ENCODE data around the gene EMP2. TPM values are rescaled to one million over a fixed set of nuclear protein-coding genes. Genes with fewer than 3 reads are reported as not detected.

EMP2 gene
- total and polyA plus RNA-seq, 2 donors, result 4.8 to 11.7 TPM

GRCh38 chr16:10552281-10552680, 28.1 kb downstream of the EMP2 start:
- DNase-seq (ENCODE audit: low read depth in 6 of 9, low spot score in 9 of 9), result no peak
- H3K4me1 ChIP-seq (ENCODE audit: control insufficient read depth in 2 of 2, insufficient read depth in 2 of 2, low read length in 2 of 2), result no peaks in the 10 kb centered on the region
- peaks cover 0 to 2% of the 10 kb centered on the region in 2 donors for H3K9me3 ChIP-seq (ENCODE audit: control insufficient read depth in 2 of 2, insufficient read depth in 1 of 2, low read length in 1 of 2)
- no peaks in the 10 kb centered on the region for H3K36me3 ChIP-seq (ENCODE audit: control insufficient read depth in 2 of 2, insufficient read depth in 2 of 2, low read length in 1 of 2)
- no peak overlapping the region for H3K27ac ChIP-seq (ENCODE audit: low read depth in 1 of 2, low read length in 1 of 2)
- no peaks in the 10 kb centered on the region for H3K27me3 ChIP-seq (ENCODE audit: control insufficient read depth in 2 of 2, insufficient read depth in 1 of 2, low read length in 1 of 2)
- 88% methylated on average over 2 of the region's 2 CpGs for WGBS
- no peak overlapping the region for H3K4me3 ChIP-seq (ENCODE audit: low read length in 2 of 2)

GRCh38 chr16:10551881-10552280, 28.5 kb downstream of the EMP2 start:
- H3K27me3 ChIP-seq (ENCODE audit: control insufficient read depth in 2 of 2, insufficient read depth in 1 of 2, low read length in 1 of 2), result no peaks in the 10 kb centered on the region
- peaks cover 0 to 2% of the 10 kb centered on the region in 2 donors for H3K9me3 ChIP-seq (ENCODE audit: control insufficient read depth in 2 of 2, insufficient read depth in 1 of 2, low read length in 1 of 2)
- 91% methylated on average over 2 of the region's 2 CpGs for WGBS
- H3K4me1 ChIP-seq (ENCODE audit: control insufficient read depth in 2 of 2, insufficient read depth in 2 of 2, low read length in 2 of 2), result no peaks in the 10 kb centered on the region
- H3K4me3 ChIP-seq (ENCODE audit: low read length in 2 of 2), result no peak overlapping the region
- no peak overlapping the region for H3K27ac ChIP-seq (ENCODE audit: low read depth in 1 of 2, low read length in 1 of 2)
- no peak for DNase-seq (ENCODE audit: low read depth in 6 of 9, low spot score in 9 of 9)
- no peaks in the 10 kb centered on the region for H3K36me3 ChIP-seq (ENCODE audit: control insufficient read depth in 2 of 2, insufficient read depth in 2 of 2, low read length in 1 of 2)

GRCh38 chr16:10548404-10548803, 32.0 kb downstream of the EMP2 start:
- 98% methylated on average over 1 of the region's 1 CpG for WGBS
- H3K36me3 ChIP-seq (ENCODE audit: control insufficient read depth in 2 of 2, insufficient read depth in 2 of 2, low read length in 1 of 2), result no peaks in the 10 kb centered on the region
- H3K9me3 ChIP-seq (ENCODE audit: control insufficient read depth in 2 of 2, insufficient read depth in 1 of 2, low read length in 1 of 2), result peaks cover 0 to 2% of the 10 kb centered on the region in 2 donors
- no peak for DNase-seq (ENCODE audit: low read depth in 6 of 9, low spot score in 9 of 9)
- no peaks in the 10 kb centered on the region for H3K27me3 ChIP-seq (ENCODE audit: control insufficient read depth in 2 of 2, insufficient read depth in 1 of 2, low read length in 1 of 2)
- no peak overlapping the region for H3K4me3 ChIP-seq (ENCODE audit: low read length in 2 of 2)
- no peaks in the 10 kb centered on the region for H3K4me1 ChIP-seq (ENCODE audit: control insufficient read depth in 2 of 2, insufficient read depth in 2 of 2, low read length in 2 of 2)
- H3K27ac ChIP-seq (ENCODE audit: low read depth in 1 of 2, low read length in 1 of 2), result no peak overlapping the region

- Histone ChIP-seq H3K27me3 (ENCODE audit: control insufficient read depth in 2 of 2, insufficient read depth in 1 of 2, low read length in 1 of 2) (no peaks in the 10 kb centered on the region), H3K4me1 (ENCODE audit: control insufficient read depth in 2 of 2, insufficient read depth in 2 of 2, low read length in 2 of 2) (no peaks in the 10 kb centered on the region), H3K36me3 (ENCODE audit: control insufficient read depth in 2 of 2, insufficient read depth in 2 of 2, low read length in 1 of 2) (no peaks in the 10 kb centered on the region), H3K27ac (ENCODE audit: low read depth in 1 of 2, low read length in 1 of 2) (no peak overlapping the region), H3K9me3 (ENCODE audit: control insufficient read depth in 2 of 2, insufficient read depth in 1 of 2, low read length in 1 of 2) (peaks cover 0 to 2% of the 10 kb centered on the region in 2 donors), H3K4me3 (ENCODE audit: low read length in 2 of 2) (no peak overlapping the region)
- DNase-seq (ENCODE audit: low read depth in 6 of 9, low spot score in 9 of 9), result no peak
- WGBS, result 97% methylated on average over 6 of the region's 6 CpGs
Measured at GRCh38 chr16:10547708-10548107, 32.7 kb downstream of the EMP2 start.

GRCh38 chr16:10543231-10543977, 37.0 kb downstream of the EMP2 start:
- Histone ChIP-seq H3K36me3 (ENCODE audit: control insufficient read depth in 2 of 2, insufficient read depth in 2 of 2, low read length in 1 of 2) (no peaks in the 10 kb centered on the region), H3K27me3 (ENCODE audit: control insufficient read depth in 2 of 2, insufficient read depth in 1 of 2, low read length in 1 of 2) (no peaks in the 10 kb centered on the region), H3K9me3 (ENCODE audit: control insufficient read depth in 2 of 2, insufficient read depth in 1 of 2, low read length in 1 of 2) (no peaks in the 10 kb centered on the region), H3K4me3 (ENCODE audit: low read length in 2 of 2) (no peak overlapping the region), H3K4me1 (ENCODE audit: control insufficient read depth in 2 of 2, insufficient read depth in 2 of 2, low read length in 2 of 2) (no peaks in the 10 kb centered on the region), H3K27ac (ENCODE audit: low read depth in 1 of 2, low read length in 1 of 2) (no peak overlapping the region)
- 94% methylated on average over 16 of the region's 16 CpGs for WGBS
- no peak for DNase-seq (ENCODE audit: low read depth in 6 of 9, low spot score in 9 of 9)

- no peaks in the 10 kb centered on the region for H3K9me3 ChIP-seq (ENCODE audit: control insufficient read depth in 2 of 2, insufficient read depth in 1 of 2, low read length in 1 of 2)
- no peak overlapping the region for H3K4me3 ChIP-seq (ENCODE audit: low read length in 2 of 2)
- H3K27ac ChIP-seq (ENCODE audit: low read depth in 1 of 2, low read length in 1 of 2), result no peak overlapping the region
- H3K4me1 ChIP-seq (ENCODE audit: control insufficient read depth in 2 of 2, insufficient read depth in 2 of 2, low read length in 2 of 2), result no peaks in the 10 kb centered on the region
- WGBS, result 95% methylated on average over 7 of the region's 7 CpGs
- H3K27me3 ChIP-seq (ENCODE audit: control insufficient read depth in 2 of 2, insufficient read depth in 1 of 2, low read length in 1 of 2), result no peaks in the 10 kb centered on the region
- DNase-seq (ENCODE audit: low read depth in 6 of 9, low spot score in 9 of 9), result no peak
- no peaks in the 10 kb centered on the region for H3K36me3 ChIP-seq (ENCODE audit: control insufficient read depth in 2 of 2, insufficient read depth in 2 of 2, low read length in 1 of 2)
Measured at GRCh38 chr16:10541366-10541765, 39.0 kb downstream of the EMP2 start.

- H3K9me3 ChIP-seq (ENCODE audit: control insufficient read depth in 2 of 2, insufficient read depth in 1 of 2, low read length in 1 of 2), result no peaks in the 10 kb centered on the region
- no peak for DNase-seq (ENCODE audit: low read depth in 6 of 9, low spot score in 9 of 9)
- no peaks in the 10 kb centered on the region for H3K4me1 ChIP-seq (ENCODE audit: control insufficient read depth in 2 of 2, insufficient read depth in 2 of 2, low read length in 2 of 2)
- no peak overlapping the region for H3K4me3 ChIP-seq (ENCODE audit: low read length in 2 of 2)
- no peaks in the 10 kb centered on the region for H3K27me3 ChIP-seq (ENCODE audit: control insufficient read depth in 2 of 2, insufficient read depth in 1 of 2, low read length in 1 of 2)
- no peaks in the 10 kb centered on the region for H3K36me3 ChIP-seq (ENCODE audit: control insufficient read depth in 2 of 2, insufficient read depth in 2 of 2, low read length in 1 of 2)
- no peak overlapping the region for H3K27ac ChIP-seq (ENCODE audit: low read depth in 1 of 2, low read length in 1 of 2)
- 98% methylated on average over 5 of the region's 5 CpGs for whole genome bisulfite sequencing
Measured at GRCh38 chr16:10539793-10540192, 40.6 kb downstream of the EMP2 start.

GRCh38 chr16:10539236-10539635, 41.2 kb downstream of the EMP2 start:
- no peaks in the 10 kb centered on the region for H3K27me3 ChIP-seq (ENCODE audit: control insufficient read depth in 2 of 2, insufficient read depth in 1 of 2, low read length in 1 of 2)
- H3K27ac ChIP-seq (ENCODE audit: low read depth in 1 of 2, low read length in 1 of 2), result no peak overlapping the region
- H3K9me3 ChIP-seq (ENCODE audit: control insufficient read depth in 2 of 2, insufficient read depth in 1 of 2, low read length in 1 of 2), result no peaks in the 10 kb centered on the region
- H3K36me3 ChIP-seq (ENCODE audit: control insufficient read depth in 2 of 2, insufficient read depth in 2 of 2, low read length in 1 of 2), result no peaks in the 10 kb centered on the region
- no peak overlapping the region for H3K4me3 ChIP-seq (ENCODE audit: low read length in 2 of 2)
- DNase-seq (ENCODE audit: low read depth in 6 of 9, low spot score in 9 of 9), result no peak
- 91% methylated on average over 8 of the region's 8 CpGs for WGBS
- no peaks in the 10 kb centered on the region for H3K4me1 ChIP-seq (ENCODE audit: control insufficient read depth in 2 of 2, insufficient read depth in 2 of 2, low read length in 2 of 2)

- H3K4me1 ChIP-seq (ENCODE audit: control insufficient read depth in 2 of 2, insufficient read depth in 2 of 2, low read length in 2 of 2), result no peaks in the 10 kb centered on the region
- H3K9me3 ChIP-seq (ENCODE audit: control insufficient read depth in 2 of 2, insufficient read depth in 1 of 2, low read length in 1 of 2), result no peaks in the 10 kb centered on the region
- no peak for DNase-seq (ENCODE audit: low read depth in 6 of 9, low spot score in 9 of 9)
- WGBS, result 93% methylated on average over 2 of the region's 2 CpGs
- H3K4me3 ChIP-seq (ENCODE audit: low read length in 2 of 2), result no peak overlapping the region
- H3K36me3 ChIP-seq (ENCODE audit: control insufficient read depth in 2 of 2, insufficient read depth in 2 of 2, low read length in 1 of 2), result no peaks in the 10 kb centered on the region
- no peaks in the 10 kb centered on the region for H3K27me3 ChIP-seq (ENCODE audit: control insufficient read depth in 2 of 2, insufficient read depth in 1 of 2, low read length in 1 of 2)
- no peak overlapping the region for H3K27ac ChIP-seq (ENCODE audit: low read depth in 1 of 2, low read length in 1 of 2)
Measured at GRCh38 chr16:10538583-10538982, 41.8 kb downstream of the EMP2 start.

Data from thymus (tissue), 11 donors.